VCaP (cell line): Measurements from ENCODE around the gene APBB1IP.
"Not testable (repeated sequence)": the region's sequence is repeated elsewhere in the genome, so short reads cannot be mapped to it uniquely, and the experiment has no call there.

Experiments
- H3K27ac ChIP-seq: fragments of 450-650 bp; 2 replicates; pipeline ENCODE4 v1.5.1; 2017
- TF ChIP-seq, protein P1 (sequence below): fragments of 450-650 bp; conservative IDR thresholded peaks from 2 replicates; pipeline ENCODE4 v1.5.1; 2017; ENCODE audit warnings: mild to moderate bottlenecking, moderate library complexity

The APBB1IP gene

GRCh38 chr10:26489081-26489480 is 50.9 kb downstream of the APBB1IP start:
- TF ChIP-seq, protein P1, sequence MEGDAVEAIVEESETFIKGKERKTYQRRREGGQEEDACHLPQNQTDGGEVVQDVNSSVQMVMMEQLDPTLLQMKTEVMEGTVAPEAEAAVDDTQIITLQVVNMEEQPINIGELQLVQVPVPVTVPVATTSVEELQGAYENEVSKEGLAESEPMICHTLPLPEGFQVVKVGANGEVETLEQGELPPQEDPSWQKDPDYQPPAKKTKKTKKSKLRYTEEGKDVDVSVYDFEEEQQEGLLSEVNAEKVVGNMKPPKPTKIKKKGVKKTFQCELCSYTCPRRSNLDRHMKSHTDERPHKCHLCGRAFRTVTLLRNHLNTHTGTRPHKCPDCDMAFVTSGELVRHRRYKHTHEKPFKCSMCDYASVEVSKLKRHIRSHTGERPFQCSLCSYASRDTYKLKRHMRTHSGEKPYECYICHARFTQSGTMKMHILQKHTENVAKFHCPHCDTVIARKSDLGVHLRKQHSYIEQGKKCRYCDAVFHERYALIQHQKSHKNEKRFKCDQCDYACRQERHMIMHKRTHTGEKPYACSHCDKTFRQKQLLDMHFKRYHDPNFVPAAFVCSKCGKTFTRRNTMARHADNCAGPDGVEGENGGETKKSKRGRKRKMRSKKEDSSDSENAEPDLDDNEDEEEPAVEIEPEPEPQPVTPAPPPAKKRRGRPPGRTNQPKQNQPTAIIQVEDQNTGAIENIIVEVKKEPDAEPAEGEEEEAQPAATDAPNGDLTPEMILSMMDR = no peak
- no peak overlapping the region for H3K27ac ChIP-seq

- H3K27ac ChIP-seq = not testable (repeated sequence)
These were observed 52.2 kb downstream of the APBB1IP start for GRCh38 chr10:26490367-26490766.

DNA sequence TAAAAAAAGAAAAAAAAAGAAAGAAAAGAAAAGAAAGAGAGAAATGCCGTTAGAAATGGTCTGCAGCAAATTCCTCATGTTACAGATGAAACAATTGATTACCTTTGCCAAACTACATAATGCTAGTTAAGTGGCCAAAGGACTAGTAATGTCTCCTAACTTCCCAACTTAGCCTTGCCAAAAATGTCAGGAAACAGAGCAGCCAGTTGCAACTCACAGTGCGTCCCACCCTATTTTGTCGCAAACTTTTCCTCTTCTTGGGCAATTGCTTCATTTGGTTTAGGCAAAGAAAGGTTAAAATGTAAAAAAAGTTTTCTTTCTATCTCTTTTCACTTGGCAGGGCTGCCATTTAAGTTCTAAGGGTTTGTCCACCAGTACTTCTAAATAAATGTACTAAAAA is 53.1 kb downstream of the APBB1IP start:
- no peak overlapping the region for H3K27ac ChIP-seq
- TF ChIP-seq, protein P1 = no peak

DNA sequence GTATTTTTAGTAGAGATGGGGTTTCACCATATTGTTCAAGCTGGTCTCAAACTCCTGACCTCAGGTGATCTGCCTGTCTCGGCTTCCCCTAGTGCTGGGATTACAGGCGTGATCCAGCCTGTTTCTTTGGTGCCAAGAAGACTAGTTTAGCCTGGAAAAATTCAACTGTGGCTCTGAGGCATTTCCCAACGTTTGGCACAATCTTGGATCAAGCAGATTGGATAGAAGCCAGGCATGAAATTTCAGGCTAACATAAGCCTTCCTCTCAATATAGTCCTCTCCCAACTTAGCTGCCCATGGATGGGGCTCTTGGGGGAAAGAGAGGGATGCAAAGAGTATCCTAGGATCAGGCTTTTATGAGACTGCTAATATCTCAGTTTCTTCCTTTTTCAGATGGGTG is 53.8 kb downstream of the APBB1IP start:
- H3K27ac ChIP-seq = no peak overlapping the region
- TF ChIP-seq, protein P1 = no peak

DNA sequence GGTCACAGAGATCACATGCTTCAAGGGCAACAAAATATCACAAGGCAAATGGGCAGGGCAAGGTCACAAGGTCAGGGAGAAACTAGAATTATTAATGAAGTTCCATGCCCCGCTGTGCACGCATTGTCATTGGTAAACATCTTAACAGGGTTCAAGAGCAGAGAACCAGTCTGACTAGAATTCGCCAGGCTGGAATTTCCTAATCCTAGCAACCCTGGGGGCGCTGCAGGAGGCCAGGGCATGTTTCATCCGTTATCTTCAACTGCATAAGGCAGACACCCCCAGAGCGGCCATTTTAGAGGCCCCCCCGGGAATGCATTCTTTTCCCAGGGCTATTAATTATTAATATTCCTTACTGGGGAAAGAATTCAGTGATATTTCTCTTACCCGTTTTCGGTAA is 54.6 kb downstream of the APBB1IP start:
- not testable (repeated sequence) for H3K27ac ChIP-seq

GRCh38 chr10:26494018-26494417 is 55.9 kb downstream of the APBB1IP start:
- no peak overlapping the region for H3K27ac ChIP-seq
- TF ChIP-seq, protein P1 = no peak

GRCh38 chr10:26499426-26499825 is 61.3 kb downstream of the APBB1IP start:
- no peak overlapping the region for H3K27ac ChIP-seq
- TF ChIP-seq, protein P1 = no peak

GRCh38 chr10:26502986-26503385 is 64.8 kb downstream of the APBB1IP start:
- no peak overlapping the region for H3K27ac ChIP-seq
- TF ChIP-seq, protein P1 = no peak

GRCh38 chr10:26503911-26504310 is 65.8 kb downstream of the APBB1IP start:
- H3K27ac ChIP-seq = no peak overlapping the region
- TF ChIP-seq, protein P1 = no peak

- not testable (repeated sequence) for H3K27ac ChIP-seq
These were observed 66.3 kb downstream of the APBB1IP start for GRCh38 chr10:26504429-26504828.
